LNCaP clone FGC (cell line): ENCODE measurements around the gene TINCR.

Experiments
- DNase-seq: peaks from one replicate; pipeline ENCODE4 v3.0.0-alpha.2; 2011; ENCODE audit warnings: low read depth
- H3K4me3 ChIP-seq: 2 replicates; pipeline ENCODE4 v1.5.1; 2011; ENCODE audit warnings: mild to moderate bottlenecking, low read depth, low read length, control low read depth
- CTCF ChIP-seq: IDR thresholded peaks from 2 replicates; pipeline ENCODE4 v1.5.1; 2012; ENCODE audit warnings: mild to moderate bottlenecking; ENCODE audit not compliant: control insufficient read depth, insufficient read depth; ENCODE audit errors: extremely low read depth

The TINCR gene

GRCh38 chr19:5588906-5589676 is 21.3 kb upstream of the TINCR start:
- DNase-seq = no peak
- no peak overlapping the region for H3K4me3 ChIP-seq
- no peak for TF ChIP-seq CTCF

GRCh38 chr19:5588441-5588840 is 20.7 kb upstream of the TINCR start:
- no peak for TF ChIP-seq CTCF
- H3K4me3 ChIP-seq = no peak overlapping the region
- DNase-seq = no peak

- no peak for TF ChIP-seq CTCF
- H3K4me3 ChIP-seq = no peak overlapping the region
- no peak for DNase-seq
Observed at GRCh38 chr19:5587661-5588060, 19.9 kb upstream of the TINCR start.

- DNase-seq = no peak
- no peak overlapping the region for H3K4me3 ChIP-seq
- TF ChIP-seq CTCF = no peak
Observed at GRCh38 chr19:5587071-5587455, 19.3 kb upstream of the TINCR start.

- TF ChIP-seq CTCF = no peak
- DNase-seq = no peak
- no peak overlapping the region for H3K4me3 ChIP-seq
Observed at GRCh38 chr19:5586300-5587070, 18.7 kb upstream of the TINCR start.

- no peak for DNase-seq
- H3K4me3 ChIP-seq = no peak overlapping the region
- TF ChIP-seq CTCF = no peak
Observed at GRCh38 chr19:5585461-5586299, 17.9 kb upstream of the TINCR start.
